HG03354 (cell line): ENCODE results near the gene SAMD4A.

Experiments used
- ATAC-seq: cut with Tn5 transposase; IDR thresholded peaks from one replicate; pipeline ENCODE4 v1.9.1; 2021; ENCODE audit warnings: mild to moderate bottlenecking; ENCODE audit not compliant: unreplicated experiment, poor library complexity, severe bottlenecking

Gene SAMD4A

DNA sequence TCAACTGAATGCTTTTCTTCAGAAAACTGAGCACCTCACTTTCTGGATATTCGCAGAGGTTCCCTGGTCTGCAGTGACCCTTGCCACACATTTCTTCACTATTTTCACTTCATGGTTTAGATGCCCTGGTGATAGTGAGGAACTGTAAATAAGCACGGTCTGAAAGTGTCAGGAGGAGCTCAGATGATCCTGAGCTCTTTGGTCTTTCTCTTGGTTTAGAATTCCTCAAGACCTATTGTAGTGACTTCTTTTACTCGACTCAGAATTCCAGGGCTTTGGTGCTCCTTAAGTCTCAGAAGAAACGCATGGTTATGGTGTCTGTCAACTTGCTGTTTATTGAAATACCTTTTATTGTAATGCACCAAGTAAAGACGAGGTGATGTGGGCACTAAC, 84.0 kb downstream of the SAMD4A start:
- ATAC-seq: no peak

DNA sequence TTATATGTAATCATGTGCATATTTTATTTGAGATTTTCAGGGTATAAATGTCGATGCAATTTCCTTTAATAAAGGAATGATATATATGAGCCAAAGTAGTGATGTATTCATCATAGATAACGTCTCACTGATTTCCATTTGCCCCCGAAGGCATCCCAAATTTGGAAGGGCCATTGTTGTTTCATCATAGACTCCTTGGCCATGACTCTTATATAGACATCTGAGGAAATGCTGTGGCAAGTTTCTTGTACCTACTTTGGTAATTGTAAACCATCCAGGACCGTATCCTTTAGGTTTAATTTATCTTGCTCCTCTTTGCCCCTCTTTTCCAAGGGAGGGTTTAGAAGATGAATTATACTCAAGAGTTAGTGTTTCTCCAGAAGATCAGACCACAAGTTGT, 84.7 kb downstream of the SAMD4A start:
- ATAC-seq: no peak

DNA sequence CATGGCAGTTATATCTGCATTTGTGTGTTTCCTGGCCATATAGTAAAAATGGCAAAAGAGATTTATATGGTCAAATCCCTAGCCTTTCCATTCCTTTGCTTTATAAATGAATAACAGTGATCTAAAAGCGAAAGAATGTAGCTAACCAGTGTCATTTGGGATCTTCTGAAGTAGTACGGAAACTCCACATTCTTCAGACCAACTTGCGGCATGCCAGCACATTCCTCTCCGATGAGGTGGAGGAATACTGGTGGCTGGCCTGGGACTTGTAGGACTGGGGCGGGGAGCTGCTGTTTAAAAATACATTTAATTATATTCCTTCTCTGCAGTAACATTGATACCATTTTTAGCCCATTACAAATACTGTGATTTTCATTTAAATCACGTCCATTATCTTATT, 85.3 kb downstream of the SAMD4A start:
- ATAC-seq: no peak

DNA sequence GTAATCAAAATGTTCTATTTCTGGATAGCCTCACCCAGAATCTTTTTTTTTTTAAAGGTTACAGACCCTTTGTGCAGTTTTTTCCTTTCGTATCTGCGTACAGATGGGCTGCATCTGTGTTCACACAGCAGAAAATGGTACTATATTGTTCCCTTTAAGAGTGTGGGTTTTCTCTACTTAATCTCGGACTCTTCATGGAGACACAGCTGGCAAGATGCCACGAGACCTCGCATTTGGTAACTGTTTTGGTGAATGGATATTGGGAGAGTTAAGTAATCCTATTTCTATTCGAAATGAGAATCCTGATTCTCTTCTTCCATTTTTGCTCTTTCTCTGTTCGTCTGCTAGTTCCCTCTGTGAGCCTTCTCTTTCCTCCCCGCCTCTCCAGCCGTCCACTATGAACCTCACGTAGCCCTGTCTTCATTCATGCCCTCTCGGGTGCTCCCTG, 85.7 kb downstream of the SAMD4A start:
- no peak for ATAC-seq

DNA sequence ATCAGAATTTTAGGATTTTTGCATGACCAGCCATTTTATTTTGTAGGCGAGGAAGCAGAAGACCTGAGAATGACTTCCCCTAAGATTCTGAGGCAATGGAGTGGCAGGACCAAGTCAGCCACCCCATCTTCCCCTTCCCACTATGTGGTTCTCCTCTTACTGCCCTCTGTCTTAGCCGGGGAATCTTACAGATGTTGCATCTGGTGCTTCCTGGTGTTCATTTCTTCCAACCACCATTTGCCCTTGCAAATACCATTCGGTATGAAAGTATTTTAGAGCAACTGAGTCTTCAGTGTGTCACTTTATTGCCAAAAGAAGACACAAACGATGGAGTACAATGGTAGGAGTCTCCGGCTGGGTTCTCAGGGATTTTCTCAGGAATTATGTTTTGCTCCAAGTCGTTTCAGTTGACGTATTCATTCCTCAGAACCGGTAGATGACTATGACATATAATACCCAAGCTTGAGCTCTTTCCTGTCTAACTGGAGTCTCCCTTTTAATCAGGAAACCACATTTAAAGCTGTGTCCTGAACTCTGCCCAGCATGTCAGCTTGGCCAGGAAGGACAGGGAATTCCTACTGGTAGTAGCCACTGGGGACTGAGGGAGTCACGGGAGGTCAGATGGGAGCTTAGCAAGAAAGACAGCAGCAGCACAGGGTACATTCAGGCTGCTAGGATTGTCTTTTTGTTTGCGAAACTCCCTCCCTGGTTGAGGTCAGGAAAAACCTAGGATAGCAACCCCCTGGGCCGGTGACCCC, 87.0 kb downstream of the SAMD4A start:
- ATAC-seq: no peak

DNA sequence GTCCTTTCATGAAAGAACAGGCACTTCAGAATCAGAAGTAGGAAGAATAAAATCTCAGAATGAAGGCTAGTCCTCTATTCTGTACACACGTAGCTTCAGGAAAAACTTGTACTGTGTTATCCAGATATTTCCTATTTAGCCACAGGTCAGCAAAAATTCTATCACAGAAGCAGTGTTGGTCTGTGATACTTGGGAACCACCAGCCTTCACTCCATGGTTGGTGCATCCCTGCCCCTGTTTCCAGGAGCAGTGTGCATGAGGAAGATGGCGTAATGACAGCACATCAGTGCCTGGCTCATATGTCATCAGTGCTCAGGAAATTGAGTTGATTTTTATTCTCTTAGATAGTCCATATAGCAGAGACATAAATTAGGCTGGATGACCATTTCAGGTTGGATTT, 87.7 kb downstream of the SAMD4A start:
- ATAC-seq: no peak

DNA sequence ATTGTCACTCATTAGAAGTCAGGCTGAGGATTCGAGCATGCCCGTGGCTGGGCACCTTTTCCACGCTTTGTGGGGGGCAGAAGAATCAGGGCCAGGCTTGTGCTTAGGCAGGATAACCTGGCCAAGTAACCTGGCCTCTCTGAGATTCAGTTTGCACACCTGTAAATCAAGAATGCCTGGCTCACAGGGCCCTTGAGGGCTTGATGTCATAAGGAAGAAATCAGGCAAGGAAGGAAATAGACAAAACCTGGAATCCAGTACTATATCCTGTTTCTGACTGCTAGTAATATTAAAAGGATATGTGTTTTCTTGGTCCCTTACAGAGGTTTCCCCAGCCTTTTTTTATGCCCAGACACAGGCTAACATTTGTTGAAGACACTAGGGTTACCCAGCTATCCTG, 91.9 kb downstream of the SAMD4A start:
- ATAC-seq: no peak

DNA sequence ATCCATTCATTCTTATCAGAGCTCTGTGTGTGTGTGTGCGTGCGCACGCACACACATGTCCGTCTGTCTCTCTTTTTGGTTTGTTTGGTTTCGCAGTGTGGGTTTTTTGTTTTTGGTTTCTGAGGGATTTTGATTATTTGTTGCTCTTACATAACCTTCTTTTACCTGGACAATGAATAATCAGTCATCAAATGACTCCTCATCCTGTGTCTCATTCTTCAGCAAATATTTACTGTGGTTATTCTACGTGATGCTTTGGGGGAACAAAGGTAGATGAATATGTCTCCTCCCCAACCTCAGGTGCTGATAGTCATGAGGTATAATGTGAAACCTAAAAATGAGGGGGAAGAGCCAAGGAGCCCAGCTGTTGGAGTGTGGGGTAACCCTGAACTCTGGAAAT, 92.4 kb downstream of the SAMD4A start:
- ATAC-seq: no peak

DNA sequence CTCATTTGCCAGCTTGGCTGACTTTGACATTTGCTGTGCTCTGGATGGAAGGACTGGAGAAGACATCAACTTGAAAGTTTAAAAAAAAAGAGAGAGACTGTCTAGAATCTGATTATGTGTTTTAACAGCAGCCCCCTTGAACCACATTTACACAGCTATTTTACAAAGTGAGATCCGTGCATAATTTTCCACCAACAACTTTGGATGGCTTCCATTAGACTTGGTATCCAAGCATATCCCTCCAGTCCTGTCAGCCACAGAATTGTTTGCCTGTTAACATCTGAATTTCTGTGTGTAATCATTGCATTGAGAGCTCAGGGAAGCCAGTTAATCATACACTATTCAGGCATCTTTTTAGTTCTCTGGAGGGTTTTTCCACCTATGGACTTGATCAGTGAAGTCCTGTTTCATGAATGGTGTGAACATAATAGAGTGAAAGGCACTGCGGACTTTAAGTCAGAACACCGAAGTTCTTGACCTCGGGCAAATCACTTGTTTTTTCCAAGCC, 93.7 kb downstream of the SAMD4A start:
- ATAC-seq: no peak

DNA sequence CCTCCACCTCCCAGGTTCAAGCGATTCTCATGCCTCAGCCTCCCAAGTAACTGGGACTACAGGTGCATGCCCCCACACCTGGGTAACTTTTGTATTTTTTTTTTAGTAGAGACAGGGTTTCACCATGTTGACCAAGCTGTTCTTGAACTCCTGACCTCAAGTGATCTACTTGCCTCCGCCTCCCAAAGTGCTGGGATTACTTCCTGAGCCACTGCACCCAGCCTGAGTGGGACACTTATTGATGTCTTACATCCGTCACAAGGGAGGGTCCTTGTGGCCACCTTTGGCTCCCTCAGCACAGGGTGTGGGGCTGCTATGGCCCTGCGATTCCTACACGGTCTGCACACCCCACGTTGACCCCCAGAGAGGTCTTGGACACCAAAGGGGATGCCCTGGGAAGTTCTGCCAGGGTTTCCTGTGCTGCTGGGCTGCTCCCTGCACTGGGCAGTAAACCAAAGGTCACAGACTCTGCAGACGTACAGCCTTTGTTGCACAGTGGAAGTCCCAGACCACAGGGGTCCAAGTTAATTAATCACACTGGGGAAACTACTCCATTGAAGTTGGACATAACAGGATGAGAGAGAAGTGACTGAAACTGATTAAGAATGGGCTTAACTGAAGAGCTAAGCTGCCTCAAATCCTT, 95.7 kb downstream of the SAMD4A start:
- no peak for ATAC-seq

DNA sequence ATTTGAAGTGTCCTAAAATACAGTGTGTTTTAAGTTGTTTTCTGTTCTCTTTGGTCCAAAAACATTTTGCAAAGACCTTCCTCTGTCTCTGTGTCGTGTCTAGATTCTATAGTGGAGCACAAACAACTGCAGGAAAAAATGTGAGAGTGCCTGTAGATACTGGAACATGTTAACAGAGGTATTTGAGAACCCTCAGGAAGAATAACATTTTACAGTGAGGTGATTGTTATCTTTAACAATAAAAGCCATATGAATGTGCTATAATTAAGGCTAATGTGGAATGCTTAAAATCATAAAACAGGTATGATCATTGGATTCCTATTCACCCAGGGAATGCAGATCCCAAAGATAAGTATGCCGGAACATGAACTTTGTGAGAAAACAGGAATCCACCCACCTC, 98.0 kb downstream of the SAMD4A start:
- no peak for ATAC-seq

DNA sequence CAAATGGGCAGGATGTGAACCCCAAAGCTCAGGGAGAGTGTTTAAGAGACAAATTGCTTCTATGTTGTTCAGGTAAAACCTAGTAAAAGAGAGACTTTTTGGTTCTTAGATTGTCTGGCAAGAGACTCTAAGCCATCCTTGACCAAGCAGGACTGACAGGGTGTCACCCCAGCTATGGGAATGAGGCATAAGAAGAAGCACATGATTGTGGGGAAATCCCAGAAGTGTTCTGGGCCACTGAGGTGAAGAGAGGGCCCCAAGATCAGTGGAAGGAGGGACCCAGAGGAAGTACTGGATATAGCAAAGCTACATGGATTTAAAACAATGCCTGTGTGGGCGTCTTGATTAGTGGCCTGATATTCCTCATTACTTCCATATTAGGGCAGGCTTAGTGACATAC, 99.0 kb downstream of the SAMD4A start:
- no peak for ATAC-seq

DNA sequence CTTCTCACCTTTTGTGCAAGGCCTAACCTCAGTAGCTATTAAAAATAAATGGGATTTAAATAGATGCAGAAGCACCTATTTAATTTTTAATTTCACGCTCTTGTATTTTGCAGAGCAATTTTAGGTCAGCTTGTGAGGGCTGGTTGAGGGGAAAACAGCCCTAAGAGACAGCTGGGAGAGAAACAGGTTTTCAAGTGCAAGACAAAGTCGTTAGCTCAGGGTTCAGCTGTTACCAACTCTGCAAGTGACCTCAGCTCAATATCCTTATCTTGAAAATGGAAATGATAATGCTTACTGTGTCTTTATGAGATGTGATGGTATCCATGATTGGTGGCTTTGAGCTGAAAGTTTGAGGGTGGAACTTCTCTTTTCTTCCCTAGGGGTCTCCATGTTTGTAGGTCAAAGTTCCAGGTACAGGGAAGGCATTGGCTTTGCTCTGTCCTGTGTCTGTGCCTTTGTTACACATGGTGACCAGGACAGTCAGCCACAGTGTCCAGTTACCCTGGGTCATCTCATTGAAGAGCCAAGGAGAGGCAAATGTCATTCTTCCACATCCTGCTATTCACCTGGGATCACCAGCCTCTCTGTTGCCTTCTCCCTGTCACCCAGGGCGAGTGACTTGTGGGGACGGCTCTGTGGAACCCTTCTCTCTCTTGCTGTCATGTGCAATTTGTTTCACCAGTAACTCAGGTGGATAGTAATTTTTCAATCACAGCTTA, 100.3 kb downstream of the SAMD4A start:
- no peak for ATAC-seq

DNA sequence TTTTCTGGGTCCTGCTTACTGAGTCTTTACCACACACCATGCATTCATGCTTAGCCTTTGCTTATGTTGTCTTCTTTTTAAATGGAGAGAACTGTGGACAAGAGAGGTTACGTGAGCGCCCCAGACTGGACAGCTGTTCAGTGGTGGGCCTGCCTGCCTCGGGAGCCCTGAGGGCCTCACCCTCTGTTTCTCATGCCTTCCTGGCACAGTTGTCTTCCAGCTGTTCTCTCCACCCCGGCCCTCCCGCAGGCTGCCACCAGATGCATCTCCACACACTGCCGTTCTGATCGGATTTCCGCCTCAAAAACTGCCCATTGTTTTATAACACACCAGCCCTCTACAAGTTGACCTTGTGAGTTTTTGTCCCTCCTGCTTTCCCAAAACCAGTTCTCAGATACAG, 100.8 kb downstream of the SAMD4A start:
- no peak for ATAC-seq

DNA sequence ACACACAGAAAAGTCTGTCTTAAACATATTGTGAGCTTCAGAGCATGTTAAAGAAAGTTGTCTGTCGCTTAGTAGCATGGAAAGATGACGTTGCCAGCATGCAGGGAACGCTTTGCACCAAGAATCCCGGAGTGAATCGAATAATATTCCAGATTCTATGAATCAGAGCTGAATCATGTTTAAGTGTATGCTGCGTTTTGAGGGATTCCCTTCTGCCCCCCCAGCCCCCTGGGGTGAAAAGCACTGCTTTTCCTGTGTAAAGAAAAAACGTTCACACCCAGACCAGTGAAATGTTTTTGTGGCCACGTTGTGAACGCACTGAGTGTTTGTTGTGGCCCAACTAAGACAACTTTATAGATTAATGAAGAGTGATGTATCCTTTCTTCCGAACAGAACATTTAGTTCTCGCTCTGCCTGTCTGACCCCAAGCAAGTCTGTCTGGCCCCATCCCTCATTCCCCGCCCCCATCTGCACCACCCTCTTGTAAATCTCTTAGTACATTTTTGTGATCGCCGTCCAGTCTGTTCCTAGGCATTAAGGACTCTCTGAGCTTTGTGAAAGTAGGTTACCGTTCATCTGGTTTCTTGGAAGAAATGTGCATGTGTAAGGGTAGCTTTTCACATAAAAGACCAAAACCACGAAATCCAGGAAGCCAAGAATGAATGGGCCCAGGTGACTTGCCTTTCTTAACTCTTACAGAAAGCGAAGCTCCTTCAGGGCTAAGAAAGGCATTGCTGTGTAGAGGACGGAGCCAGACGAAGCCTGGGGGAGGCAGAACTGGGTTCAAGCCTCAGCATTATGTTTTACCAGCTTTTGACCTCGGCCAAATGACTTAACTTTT, 103.0 kb downstream of the SAMD4A start:
- ATAC-seq: no peak

DNA sequence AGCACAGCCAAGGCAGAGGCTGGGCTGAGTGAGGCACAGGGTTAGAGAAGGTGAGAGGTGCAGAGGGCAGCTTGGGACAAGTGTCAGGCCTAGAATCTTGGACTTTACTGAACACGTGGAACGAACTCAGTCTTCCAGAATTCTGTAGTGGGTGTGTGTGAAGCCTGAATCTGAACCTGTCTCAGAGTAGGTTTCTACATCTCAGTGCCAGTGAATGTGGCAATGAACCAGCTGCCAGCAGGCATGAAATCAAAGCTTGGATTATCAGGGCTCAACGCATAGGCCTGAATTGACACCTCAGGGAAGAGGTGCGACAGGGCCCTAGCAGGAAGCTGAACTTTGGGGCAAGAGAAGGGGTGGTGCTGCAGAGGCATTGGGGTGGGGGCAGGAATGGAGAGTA, 104.6 kb downstream of the SAMD4A start:
- ATAC-seq: no peak

DNA sequence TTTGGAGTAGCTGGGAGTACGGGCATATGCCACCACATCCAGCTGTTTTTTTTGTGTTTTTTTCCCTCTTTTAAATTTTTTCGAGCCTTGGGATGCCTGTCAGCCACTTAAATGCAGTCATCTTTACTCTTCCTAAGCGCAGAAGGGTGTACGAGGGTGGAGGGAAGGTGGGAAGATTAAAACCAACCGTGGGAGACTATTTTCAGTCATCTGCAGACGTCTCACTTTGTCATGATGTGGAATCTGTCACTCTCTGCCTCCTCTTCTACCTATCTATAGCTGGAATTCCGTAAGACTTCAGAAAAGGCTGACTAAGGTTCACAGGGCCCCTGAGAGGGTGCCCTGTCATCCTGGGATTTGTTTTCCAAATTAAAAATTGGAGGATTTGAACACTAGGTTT, 105.3 kb downstream of the SAMD4A start:
- no peak for ATAC-seq

DNA sequence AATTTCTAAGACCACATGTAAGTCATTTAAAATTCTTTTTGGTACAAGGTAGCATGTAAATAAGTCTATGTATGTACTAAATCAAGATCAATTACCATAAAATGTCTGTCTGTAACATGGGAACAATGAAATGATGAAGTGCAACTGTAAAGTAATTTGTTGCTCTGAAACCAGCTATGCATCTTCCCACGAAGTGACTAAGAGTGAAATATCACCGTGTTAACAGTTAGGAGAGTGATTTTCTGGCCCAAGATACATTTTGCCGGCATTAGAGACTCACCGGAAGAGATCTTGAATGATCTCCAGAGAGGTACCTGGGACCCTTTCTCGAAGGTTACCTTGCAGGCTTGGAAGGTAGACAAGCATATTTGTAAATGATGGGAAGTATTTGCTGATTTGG, 105.8 kb downstream of the SAMD4A start:
- ATAC-seq: no peak

DNA sequence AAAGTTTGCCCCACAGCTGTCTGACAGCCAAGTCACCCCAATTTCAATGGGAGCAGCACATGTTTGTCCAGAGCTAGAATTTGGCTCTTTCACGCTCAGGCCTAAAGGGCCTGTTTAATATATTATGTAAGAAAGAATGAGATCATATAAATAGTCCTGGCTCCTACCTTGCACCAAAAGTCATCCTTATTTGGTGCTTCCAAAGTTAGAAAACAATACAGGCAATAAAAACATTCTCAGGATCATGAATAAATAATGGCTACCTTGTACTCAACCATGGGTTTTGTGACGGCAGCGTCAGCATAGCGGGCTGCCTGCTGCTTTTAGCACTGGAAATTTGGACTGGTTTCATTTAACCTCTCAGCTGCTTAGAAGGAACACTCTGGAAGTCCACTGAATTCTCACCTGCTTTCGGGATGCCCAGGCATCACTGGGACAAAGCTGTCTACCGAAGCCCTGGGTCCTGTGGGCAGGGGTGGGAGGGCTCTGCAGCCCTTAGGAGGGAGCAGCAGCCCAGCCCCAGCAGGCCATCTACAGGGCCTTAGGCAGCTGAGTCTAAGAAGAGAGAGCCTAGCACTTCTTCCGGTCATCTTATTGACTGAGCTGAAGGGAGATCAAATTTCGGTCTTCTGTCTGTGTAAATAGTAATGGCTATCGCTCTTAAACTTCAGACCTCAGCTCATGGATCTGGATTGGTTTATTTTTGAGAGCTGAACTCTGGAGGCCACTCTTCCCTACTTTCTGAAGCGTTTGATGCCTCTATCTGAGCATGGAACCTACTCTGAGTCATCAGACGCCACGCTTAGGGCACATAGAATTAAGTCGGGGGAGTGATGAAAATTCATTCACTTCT, 106.5 kb downstream of the SAMD4A start:
- no peak for ATAC-seq
